Mucosa of descending colon (tissue), 3 donors: ENCODE measurements around the gene FAM228A. TPM values are rescaled to one million over a fixed set of nuclear protein-coding genes. Genes with fewer than 3 reads are reported as not detected.

Source experiments
- ATAC-seq: fragments of 200-7000 bp; cut with Tn5 transposase; one replicate; pipeline ENCODE4 v1.9.1; 2020; ENCODE audit warnings: mild to moderate bottlenecking, moderate library complexity
- DNase-seq, 3 donors: peaks; one replicate each; pipeline ENCODE4 v3.0.0-alpha.2; 2020
- H3K36me3 ChIP-seq: fragments of 200-600 bp; one replicate; pipeline ENCODE4 v1.8.0; 2021; ENCODE audit warnings: low read depth, mild to moderate bottlenecking
- H3K4me1 ChIP-seq: fragments of 200-600 bp; one replicate; pipeline ENCODE4 v1.8.0; 2021; ENCODE audit warnings: low read depth, mild to moderate bottlenecking
- H3K4me3 ChIP-seq: fragments of 200-600 bp; one replicate; pipeline ENCODE4 v1.8.0; 2021; ENCODE audit warnings: mild to moderate bottlenecking
- H3K9me3 ChIP-seq: fragments of 200-600 bp; one replicate; pipeline ENCODE4 v1.8.0; 2021; ENCODE audit warnings: mild to moderate bottlenecking
- CTCF ChIP-seq: fragments of 200-600 bp; IDR thresholded peaks from one replicate; pipeline ENCODE4 v1.8.0; 2022; ENCODE audit warnings: antibody characterized with exemption, mild to moderate bottlenecking
- intact Hi-C, 2 donors: fragments of 100-400 bp; cut with DNase I in 1 of 2; cut with micrococcal nuclease in 1 of 2; formaldehyde crosslinking; loops; one replicate each; pipeline versions ENCODE4 v1.11.0 to v1.11.1; 2022; cut with DNase I, micrococcal nuclease
- total RNA-seq, 3 donors: library from RNA; stranded (reverse); fragmentation: NEBNext Ultra II Directional in 2 of 3; extraction: Animal tissue kit (Norgen Biotek cat#: 25700) in 2 of 3; gene quantifications; one replicate each; pipeline versions ENCODE4 v1.2.1 to v1.2.4, GENCODE V29; 2021 to 2023
- donor health status: DM: no; HTN: no; CAD: no; lungs with moderate emphysema.
- donor health status: DM: no; HTN: no; CAD: no.
- donor health status: DM: no; HTN: yes; CAD: no.

FAM228A gene
- total RNA-seq, 3 donors from 2014 or later, result 3.3 TPM; not detected in 2

- no peaks in the 10 kb centered on the region for H3K36me3 ChIP-seq
- ATAC-seq (no peak), DNase-seq (no peak)
- intact Hi-C loops, result no loop called here
- no peaks in the 10 kb centered on the region for H3K9me3 ChIP-seq
- no peaks in the 10 kb centered on the region for H3K4me1 ChIP-seq
- no peak overlapping the region for H3K4me3 ChIP-seq
- no peak for TF ChIP-seq CTCF
Observed at GRCh38 chr2:24203787-24204150, 28.9 kb downstream of the FAM228A start.

- Histone ChIP-seq H3K4me1 (no peaks in the 10 kb centered on the region), H3K4me3 (no peak overlapping the region), H3K9me3 (no peaks in the 10 kb centered on the region), H3K36me3 (no peaks in the 10 kb centered on the region)
- ATAC-seq, result no peak
- intact Hi-C loops, result no loop called here
- no peak for DNase-seq
- TF ChIP-seq CTCF, result no peak
Observed at GRCh38 chr2:24204505-24204904, 29.7 kb downstream of the FAM228A start.

GRCh38 chr2:24205131-24205530 lies 30.3 kb downstream of the FAM228A start:
- intact Hi-C loops, result no loop called here
- Histone ChIP-seq H3K4me1 (no peaks in the 10 kb centered on the region), H3K4me3 (no peak overlapping the region), H3K36me3 (no peaks in the 10 kb centered on the region), H3K9me3 (no peaks in the 10 kb centered on the region)
- no peak for TF ChIP-seq CTCF
- no peak for ATAC-seq
- DNase-seq, result no peak

GRCh38 chr2:24206242-24206641 lies 31.4 kb downstream of the FAM228A start:
- no peak overlapping the region for H3K4me3 ChIP-seq
- DNase-seq (no peak), ATAC-seq (no peak)
- no peaks in the 10 kb centered on the region for H3K36me3 ChIP-seq
- H3K4me1 ChIP-seq, result no peaks in the 10 kb centered on the region
- intact Hi-C loops, result no loop called here
- TF ChIP-seq CTCF, result no peak
- H3K9me3 ChIP-seq, result no peaks in the 10 kb centered on the region

- TF ChIP-seq CTCF, result no peak
- no peaks in the 10 kb centered on the region for H3K36me3 ChIP-seq
- no peak overlapping the region for H3K4me3 ChIP-seq
- ATAC-seq, result no peak
- H3K9me3 ChIP-seq, result no peaks in the 10 kb centered on the region
- DNase-seq, result no peak
- intact Hi-C loops, result no loop called here
- no peaks in the 10 kb centered on the region for H3K4me1 ChIP-seq
Observed at GRCh38 chr2:24206714-24207113, 31.9 kb downstream of the FAM228A start.

GRCh38 chr2:24207359-24207758 lies 32.5 kb downstream of the FAM228A start:
- ATAC-seq, result no peak
- H3K4me3 ChIP-seq, result no peak overlapping the region
- no peaks in the 10 kb centered on the region for H3K9me3 ChIP-seq
- H3K4me1 ChIP-seq, result no peaks in the 10 kb centered on the region
- intact Hi-C loops, result no loop called here
- TF ChIP-seq CTCF, result no peak
- DNase-seq, result no peak
- no peaks in the 10 kb centered on the region for H3K36me3 ChIP-seq
